Measurements from ENCODE around the gene YARS1.

GRCh38 chr1:32863881-32864245 is 46.7 kb upstream of the YARS1 start:
- TF ChIP-seq CTCF (IDR thresholded peaks at IDR 0.05; ENCODE audit: low read length), result no peak
- no peak for TF ChIP-seq EZH2phosphoT487 (IDR thresholded peaks at IDR 0.05; ENCODE audit: low read length)
- TF ChIP-seq EZH2 (optimal IDR thresholded peaks at IDR 0.05; ENCODE audit: low read depth, low read length), result no peak
